NCI-H1436 treated with DMSO at 0.1 percent for 48 hours (cell line): ENCODE results near the gene CD79A.

Source experiments
- DNase-seq: peaks from one replicate; lab custom pipeline; 2025; lab: John Stamatoyannopoulos, UW

The CD79A gene

DNA sequence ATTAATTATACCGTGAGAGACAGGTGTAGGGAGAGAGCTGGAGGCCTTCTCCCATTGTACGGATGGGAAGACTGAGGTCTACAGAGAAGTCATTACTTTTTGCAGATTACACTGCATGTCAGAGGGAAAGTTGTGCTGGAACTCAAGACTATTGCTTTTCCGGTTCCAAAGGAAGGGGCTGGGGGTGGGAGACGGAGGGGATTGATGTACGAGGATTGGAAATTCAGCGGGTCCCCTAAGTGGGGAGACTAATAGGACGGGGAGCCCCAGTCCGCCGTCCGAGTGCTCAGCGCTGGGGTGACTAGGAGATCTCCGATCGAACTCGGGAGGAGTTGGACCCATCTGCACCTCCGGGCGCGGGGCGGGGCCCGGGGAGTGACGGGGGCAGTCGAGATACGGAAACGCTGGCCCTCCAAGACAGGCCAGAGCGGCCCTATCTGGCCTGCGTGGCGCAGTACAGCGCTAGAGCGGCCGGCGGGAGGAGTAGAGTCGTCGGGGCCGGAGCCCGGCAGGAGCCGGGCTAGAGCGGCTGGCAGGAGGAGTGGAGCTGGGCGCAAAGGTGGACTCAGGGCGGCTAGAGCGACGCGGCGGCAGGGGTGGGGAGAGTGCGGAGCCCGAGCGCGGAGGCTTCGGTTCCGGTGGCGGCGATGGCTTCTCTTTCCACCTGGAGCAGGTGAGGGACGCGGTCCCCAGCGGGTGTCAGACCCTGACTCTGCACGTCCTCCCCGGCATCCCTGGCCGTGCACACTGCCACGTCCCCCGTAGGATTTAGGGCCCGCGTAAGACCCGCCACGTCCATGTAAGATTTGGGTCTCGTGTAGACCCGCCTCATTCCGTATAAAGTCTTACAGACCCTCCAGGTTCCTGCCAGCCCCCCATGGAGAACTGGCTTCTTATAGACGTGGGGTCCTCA lies 7.0 kb downstream of the CD79A start:
- peak; percentile 85 for DNase-seq

DNA sequence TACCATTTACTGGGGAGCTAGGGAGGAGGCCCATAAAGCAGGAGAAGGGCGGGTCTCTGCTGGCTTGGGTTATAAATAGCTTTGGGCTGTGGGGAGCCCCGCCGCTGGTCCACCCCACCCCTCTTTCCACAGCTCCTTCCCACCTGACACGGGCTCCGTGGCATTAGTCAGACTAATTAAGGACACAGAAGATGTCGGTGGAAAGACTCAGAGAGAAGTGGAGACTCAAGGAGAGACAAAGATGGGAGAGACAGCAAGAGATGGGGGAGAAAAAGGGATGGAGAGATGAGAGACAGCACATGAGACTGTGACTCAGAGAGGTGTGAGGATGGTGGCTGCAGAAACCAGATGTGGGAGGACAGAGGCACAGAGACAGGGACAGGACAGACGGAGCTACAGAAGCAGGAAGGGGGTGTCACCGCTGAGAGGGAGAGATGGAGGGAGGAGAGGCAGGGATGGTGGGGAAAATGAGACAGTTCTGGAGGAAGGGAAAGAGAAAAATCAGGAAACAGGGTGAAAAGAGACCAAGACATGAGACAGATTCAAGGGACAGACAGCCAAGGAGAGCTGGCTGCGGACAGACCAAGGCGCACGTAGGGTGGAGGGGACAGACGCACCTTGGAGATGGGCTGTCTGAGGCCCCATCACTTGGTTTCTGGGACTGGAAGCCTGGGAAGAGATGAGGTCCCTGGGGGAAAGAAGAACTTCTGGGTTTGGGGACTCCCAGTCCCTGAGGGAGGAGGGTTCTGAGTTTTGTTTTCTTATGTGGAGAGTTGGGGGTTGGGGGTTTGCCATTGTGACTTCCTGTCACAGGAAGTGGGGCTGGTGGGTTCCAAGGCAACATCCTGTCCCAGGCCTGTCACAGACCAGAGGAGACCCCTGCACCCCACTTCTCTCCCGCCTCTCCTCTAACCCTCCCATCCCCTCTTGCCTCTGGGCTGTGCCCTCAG lies 10.0 kb downstream of the CD79A start:
- DNase-seq = no peak

- no peak for DNase-seq
Observed at GRCh38 chr19:41887711-41888382, 10.8 kb downstream of the CD79A start.

GRCh38 chr19:41888926-41889325 lies 11.8 kb downstream of the CD79A start:
- no peak for DNase-seq

DNA sequence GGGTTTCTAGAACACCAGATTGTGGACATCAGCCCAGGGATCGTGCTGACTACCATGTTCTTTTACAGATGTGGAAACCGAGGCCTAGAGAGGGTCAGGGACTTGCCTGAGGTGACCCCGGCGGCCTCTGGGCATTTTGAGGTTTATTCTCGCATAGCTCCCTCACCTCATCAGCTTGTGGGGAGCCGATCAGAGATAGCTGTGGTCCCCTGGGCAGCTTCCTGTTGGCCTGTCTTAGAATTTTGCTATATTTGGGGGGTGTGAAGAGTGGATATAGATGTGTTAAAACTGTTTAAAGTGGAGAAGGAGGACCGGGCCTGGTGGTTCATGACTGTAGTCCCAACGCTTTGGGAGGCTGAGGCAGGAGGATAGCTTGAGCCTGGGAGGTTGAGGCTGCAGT lies 12.8 kb downstream of the CD79A start:
- DNase-seq = no peak

DNA sequence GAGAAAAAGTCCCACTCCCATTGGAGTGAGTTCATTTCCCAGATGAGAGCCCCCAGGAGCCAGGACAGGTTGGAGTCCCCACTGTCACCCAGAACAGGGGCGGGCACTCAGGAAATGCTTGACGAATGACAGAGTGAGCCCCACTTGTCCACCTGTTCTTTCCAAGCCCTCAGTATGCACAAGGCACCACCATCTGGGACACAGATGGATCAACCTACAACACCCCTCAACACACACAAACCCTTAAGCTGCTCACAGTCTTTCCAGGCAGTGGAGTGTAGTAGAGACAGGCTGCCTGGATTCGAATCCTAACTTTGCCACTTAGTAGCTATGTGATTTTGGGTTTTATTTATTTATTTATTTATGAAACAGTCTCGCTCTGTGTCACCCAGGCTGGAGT lies 13.9 kb downstream of the CD79A start:
- DNase-seq = no peak

DNA sequence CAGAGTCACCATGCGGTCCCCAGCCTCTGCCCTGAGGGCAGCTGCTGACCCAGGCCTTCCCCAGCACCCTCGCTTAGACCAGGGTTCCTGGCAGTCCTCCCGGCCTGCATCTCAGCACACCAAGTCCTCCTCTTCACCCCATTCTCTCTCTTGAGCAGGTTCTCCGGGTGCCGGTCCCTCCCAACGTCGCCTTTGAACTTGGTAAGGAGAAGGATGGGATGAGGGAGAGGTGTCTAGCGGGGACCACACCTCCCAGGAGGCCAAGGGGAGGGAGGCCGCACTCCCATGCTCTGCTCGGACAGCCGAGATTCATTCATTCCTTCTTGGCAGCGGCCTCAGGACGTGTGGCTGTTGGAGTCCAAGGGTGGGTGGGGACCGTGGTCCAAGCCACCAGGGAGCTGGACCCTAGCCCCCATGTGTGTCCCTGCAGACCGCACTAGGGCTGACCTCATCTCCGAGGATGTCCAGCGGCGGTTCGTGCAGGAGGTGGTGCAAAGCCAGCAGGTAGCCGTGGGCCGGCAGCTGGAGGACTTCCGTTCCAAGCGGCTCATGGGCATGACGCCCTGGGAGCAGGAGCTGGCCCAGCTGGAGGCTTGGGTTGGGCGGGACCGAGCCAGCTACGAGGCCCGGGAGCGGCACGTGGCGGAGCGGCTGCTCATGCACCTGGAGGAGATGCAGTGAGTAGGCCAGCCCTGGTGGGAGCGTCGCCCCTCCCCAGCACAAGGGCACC lies 15.3 kb downstream of the CD79A start:
- no peak for DNase-seq

DNA sequence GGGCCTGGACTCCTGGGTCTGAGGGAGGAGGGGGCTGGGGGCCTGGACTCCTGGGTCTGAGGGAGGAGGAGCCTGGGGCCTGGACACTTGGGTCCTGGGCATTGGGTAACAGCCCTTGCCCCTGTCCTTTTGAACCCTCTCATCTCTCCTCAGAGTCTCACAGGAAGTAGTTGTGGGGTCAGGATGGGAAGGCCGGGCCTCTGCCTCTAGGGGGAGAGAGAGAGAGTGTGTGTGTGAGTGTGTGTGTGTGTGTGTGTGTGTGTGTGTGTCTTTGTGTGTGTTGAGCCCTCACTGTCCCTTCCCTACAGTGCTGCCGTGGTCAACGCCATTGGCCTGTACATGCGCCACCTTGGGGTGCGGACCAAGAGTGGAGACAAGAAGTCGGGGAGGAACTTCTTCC lies 16.8 kb downstream of the CD79A start:
- DNase-seq = no peak

GRCh38 chr19:41894350-41894749 lies 17.3 kb downstream of the CD79A start:
- no peak for DNase-seq

DNA sequence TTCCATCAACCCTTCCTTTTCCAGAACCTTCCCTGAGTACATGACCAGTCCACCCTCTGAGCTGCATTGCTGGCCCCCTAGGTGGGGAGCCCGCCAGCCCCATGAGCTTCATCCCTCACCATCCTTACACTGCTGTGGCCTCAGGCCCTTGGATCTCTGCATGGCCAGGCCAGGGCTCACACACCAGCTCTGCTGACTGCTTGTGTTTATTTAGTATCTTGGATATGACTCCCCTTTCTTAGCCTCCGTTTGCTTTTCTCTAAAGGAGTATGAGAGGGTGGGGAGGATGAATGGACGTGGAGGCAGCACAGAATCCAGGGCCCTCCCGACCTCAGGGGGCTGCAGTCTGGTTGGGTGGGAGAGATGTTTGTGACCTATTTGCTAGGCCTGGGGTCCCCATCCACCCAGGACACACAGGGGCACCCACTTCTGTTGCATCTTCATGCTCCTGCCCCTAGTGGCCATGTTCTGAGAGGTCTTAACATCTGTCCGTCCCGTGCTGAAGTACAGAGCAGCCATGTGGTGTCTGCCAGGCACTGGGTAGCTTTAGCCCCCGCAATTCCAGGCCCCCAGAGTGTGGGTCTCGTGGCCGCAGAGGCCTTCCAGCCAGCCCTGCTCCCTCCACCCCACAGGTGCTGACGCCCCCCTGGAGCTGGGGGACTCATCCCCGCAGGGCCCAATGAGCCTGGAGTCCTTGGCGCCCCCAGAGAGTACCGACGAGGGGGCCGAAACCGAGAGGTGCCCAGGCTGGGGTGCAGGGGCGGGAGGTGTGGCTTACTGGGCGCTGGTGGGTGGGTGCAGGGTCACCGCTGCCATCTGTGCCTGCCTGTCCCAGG lies 18.9 kb downstream of the CD79A start:
- DNase-seq = no peak

GRCh38 chr19:41896581-41896942 lies 19.5 kb downstream of the CD79A start:
- no peak for DNase-seq

DNA sequence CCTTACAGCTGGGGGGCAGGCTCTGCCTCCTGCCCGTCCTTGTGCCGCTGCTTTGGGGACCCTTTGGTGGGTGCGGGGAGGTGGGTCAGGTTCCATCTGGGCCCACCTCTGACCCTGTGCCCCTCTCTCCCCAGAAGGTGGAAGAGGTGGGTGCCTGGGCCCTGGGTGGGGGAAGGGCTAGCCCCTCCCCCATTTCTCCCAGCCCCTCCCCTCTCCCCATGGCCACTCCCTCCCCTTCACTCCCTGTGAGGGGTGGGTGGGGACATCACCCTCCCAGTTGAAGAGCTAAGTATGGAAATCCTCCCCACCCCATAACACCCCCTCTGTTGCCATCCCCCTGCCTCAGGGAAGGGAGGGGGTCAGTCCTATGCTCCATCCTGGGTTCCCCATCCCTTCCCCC lies 20.1 kb downstream of the CD79A start:
- DNase-seq = no peak

DNA sequence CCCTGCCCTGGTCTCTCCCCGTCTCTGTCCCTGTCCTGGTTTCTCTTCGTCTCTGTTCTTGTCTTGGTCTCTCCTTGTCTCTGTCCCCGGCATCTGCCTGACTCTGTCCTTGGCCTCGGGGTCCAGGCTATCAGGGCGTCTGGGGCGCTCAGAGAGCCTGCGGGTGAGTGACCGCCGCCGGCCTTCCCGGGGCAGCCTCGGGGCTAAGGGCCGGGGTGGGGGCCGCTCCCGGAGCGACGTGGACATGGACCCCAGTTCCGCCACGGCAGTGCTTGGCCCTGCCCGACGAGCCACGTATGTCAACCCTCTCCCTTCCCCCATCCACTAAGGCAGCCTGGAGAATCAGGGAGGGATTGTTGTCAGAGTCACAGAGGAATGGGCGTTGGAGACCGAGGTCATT lies 20.7 kb downstream of the CD79A start:
- no peak for DNase-seq

- no peak for DNase-seq
Observed at GRCh38 chr19:41898235-41898634, 21.2 kb downstream of the CD79A start.

DNA sequence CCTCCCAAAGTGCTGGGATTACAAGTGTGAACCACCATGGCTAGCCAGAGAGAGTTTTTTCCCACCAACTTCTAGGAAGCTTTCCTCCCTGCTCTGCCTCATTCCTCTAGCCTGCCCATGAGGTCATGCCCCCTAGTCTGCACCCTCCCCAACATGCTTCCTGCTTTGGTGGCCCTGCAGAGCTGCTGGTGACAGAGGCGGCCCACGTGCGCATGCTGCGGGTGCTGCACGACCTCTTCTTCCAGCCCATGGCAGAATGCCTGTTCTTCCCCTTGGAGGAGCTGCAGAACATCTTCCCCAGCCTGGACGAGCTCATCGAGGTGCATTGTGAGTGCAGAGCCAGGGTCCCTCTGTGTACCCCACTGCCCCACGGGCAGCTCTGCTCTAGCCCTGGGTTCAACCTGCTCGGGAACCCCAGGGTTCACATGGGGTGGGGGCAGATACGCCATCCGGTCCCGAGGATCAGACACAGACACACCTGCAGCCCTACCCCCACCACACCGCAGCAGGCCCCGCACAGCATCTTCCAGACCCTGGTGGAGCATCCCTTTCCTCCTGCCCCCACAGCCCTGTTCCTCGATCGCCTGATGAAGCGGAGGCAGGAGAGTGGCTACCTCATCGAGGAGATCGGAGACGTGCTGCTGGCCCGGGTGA lies 24.8 kb downstream of the CD79A start:
- DNase-seq = no peak

GRCh38 chr19:41902594-41902993 lies 25.5 kb downstream of the CD79A start:
- DNase-seq = no peak

DNA sequence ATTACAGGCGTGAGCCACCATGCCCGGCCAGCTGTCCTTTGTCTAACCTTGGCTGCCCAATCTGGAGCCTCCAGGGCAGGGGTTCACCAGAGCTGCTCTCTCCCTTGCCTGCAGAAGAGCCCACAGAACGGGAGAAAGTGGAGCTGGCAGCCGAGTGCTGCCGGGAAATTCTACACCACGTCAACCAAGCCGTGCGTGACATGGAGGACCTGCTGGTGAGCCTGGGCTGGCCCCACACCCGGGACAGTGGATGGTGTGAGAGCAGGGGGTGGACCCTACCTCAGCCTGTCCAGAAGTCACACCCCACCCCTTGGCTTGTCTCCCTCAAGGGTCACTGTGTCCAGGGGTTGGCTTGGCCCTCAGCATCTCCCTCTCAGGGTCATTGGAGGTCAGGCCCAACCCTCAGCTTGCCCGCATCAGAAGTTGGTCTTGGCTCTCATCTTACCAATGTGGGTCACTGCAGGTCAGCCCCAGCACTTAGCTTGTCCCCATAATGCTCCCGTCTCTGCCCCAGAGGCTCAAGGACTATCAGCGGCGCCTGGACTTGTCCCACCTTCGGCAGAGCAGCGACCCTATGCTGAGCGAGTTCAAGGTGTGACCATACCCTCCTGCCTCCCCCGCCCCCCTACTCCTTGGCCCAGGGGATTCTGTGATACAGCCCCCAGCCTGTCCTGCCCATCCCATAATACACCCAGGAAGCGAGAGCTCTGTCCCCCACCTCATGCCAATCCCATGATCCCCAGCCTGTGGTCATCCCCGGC lies 26.3 kb downstream of the CD79A start:
- no peak for DNase-seq

GRCh38 chr19:41904118-41904870 lies 27.2 kb downstream of the CD79A start:
- no peak for DNase-seq
